Gastrocnemius medialis (tissue), 4 donors: ENCODE results near the gene POGK. TPM values are rescaled to one million over a fixed set of nuclear protein-coding genes. Genes with fewer than 3 reads are reported as not detected.

ENCODE experiments used
- ATAC-seq, 2 donors: fragments of 150-250 bp; one replicate each; pipeline ENCODE4 v1.9.1; 2016
- DNase-seq, 2 donors: peaks; one replicate each; pipeline ENCODE4 v3.0.0-alpha.2; 2019
- H3K27ac ChIP-seq, 4 donors: fragments of 200-600 bp; sonication (generic); 1 replicate in 1 of 4; 2 replicates in 3 of 4; pipeline ENCODE4 v1.5.1; 2016 to 2018; ENCODE audit warnings: mild to moderate bottlenecking in 2 of 4, moderate library complexity in 1 of 4
- H3K27me3 ChIP-seq, 3 donors: fragments of 200-600 bp; sonication (generic) in 2 of 3; 1 replicate in 1 of 3; 2 replicates in 2 of 3; pipeline versions ENCODE4 v1.5.1 to v1.6.0; 2016 to 2019; ENCODE audit warnings: mild to moderate bottlenecking in 1 of 3, moderate library complexity in 1 of 3
- H3K36me3 ChIP-seq, 2 donors: fragments of 200-600 bp; sonication (generic) in 1 of 2; one replicate each; pipeline ENCODE4 v1.5.1; 2017 to 2018
- H3K4me1 ChIP-seq, 2 donors: fragments of 200-600 bp; sonication (generic) in 1 of 2; one replicate each; pipeline ENCODE4 v1.5.1; 2016 to 2017; ENCODE audit warnings: mild to moderate bottlenecking in 2 of 2
- H3K4me3 ChIP-seq, 4 donors: fragments of 200-600 bp; sonication (generic) in 3 of 4; 1 replicate in 1 of 4; 2 replicates in 3 of 4; pipeline ENCODE4 v1.5.1; 2016 to 2019; ENCODE audit warnings: mild to moderate bottlenecking in 2 of 4
- H3K9me3 ChIP-seq, 3 donors: fragments of 200-600 bp; sonication (generic) in 2 of 3; 1 replicate in 1 of 3; 2 replicates in 2 of 3; pipeline ENCODE4 v1.5.1; 2016 to 2019
- POLR2A ChIP-seq, 2 donors: fragments of 450-650 bp; IDR thresholded peaks; one replicate each; pipeline ENCODE4 v1.6.1; 2017; ENCODE audit warnings: antibody characterized with exemption in 2 of 2, mild to moderate bottlenecking in 2 of 2, moderate library complexity in 2 of 2
- in situ Hi-C, 4 donors: fragments of 200-750 bp; cut with MboI; loops; one replicate each; pipeline versions ENCODE4 v1.15.0 to v1.8.0; 2017; ENCODE audit warnings: low sequenced_read_pairs in 4 of 4
- intact Hi-C: fragments of 100-400 bp; cut with DNase I; formaldehyde crosslinking; loops from one replicate; pipeline ENCODE4 v1.15.1; 2023; ENCODE audit warnings: low total_unique reads
- total RNA-seq, 4 donors: library from RNA; depleted of rRNA; stranded (reverse); fragments of >200 nt; gene quantifications; one replicate each; pipeline versions ENCODE4 v1.1.0 to v1.2.3, GENCODE V29; 2016
- TF ChIP-seq, protein P1 (sequence below), 5 experiments: fragments of 450-650 bp in 3 of 5; fragments of 200-600 bp in 2 of 5; sonication (generic) in 2 of 5; IDR thresholded peaks in 4 of 5; conservative IDR thresholded peaks in 1 of 5; 1 replicate in 4 of 5; 2 replicates in 1 of 5; pipeline ENCODE4 v1.5.1; 2016 to 2019; ENCODE audit warnings: antibody characterized with exemption in 5 of 5, mild to moderate bottlenecking in 3 of 5, moderate library complexity in 3 of 5

The POGK gene, protein sequence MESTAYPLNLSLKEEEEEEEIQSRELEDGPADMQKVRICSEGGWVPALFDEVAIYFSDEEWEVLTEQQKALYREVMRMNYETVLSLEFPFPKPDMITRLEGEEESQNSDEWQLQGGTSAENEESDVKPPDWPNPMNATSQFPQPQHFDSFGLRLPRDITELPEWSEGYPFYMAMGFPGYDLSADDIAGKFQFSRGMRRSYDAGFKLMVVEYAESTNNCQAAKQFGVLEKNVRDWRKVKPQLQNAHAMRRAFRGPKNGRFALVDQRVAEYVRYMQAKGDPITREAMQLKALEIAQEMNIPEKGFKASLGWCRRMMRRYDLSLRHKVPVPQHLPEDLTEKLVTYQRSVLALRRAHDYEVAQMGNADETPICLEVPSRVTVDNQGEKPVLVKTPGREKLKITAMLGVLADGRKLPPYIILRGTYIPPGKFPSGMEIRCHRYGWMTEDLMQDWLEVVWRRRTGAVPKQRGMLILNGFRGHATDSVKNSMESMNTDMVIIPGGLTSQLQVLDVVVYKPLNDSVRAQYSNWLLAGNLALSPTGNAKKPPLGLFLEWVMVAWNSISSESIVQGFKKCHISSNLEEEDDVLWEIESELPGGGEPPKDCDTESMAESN
- total RNA-seq, result 1 to 10 TPM; 6.6 to 9.6 (median 9.0) TPM

DNA sequence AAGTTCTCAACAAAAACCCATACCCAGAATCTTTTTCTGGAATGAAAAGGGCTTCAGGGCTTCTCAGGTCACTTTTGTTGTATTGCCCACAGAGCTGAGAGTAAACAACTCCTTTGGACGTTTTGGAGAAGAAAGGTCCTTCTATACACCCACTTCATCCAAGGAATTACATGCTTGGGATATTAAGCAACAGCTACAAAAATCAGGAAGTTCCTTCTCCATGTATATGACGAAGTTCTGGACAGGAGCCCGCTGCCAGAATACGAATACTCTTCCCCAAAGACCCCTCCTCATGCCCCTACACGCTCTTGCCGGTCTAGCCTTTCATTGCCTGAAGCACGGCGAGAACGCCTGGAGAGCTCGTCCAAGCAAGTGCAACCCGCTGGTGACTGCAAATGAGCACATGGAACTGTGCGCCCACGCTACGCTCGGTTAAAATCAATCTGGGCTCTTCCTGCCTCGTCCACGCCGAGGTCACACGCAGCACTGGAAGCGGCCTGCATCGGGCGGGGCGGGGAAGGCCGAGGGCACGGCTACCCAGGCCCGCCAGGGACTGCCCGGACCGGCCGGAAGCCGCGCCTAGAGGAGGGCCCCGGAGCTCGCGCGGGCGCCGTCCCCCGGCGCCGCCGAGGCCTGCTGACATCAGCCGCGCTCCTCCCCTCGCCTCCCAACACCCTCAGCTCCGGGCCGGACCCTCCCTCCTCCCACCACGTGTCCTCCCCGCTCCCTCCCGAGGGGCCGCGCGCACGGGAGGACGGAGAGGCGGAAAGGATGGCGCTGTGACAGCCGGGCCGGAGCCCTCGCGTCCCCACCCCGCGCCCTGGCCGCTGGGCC is at the start of gene POGK:
TSS of gene POGK (plus strand) at position 710 of the 834 bp plus-strand sequence. CDS start 1,482 bp downstream, outside the sequence.
- in situ Hi-C loops, result loop anchor here in 1 of 4 donors (5.0 kb wide), 1 partner anchor 33 kb away; no protein-coding TSS in a partner anchor
- Histone ChIP-seq H3K36me3 (peaks cover 0 to 30% of the 10 kb centered on the region in 2 donors), H3K27me3 (no peaks in the 10 kb centered on the region), H3K4me3 (peak within 1 kb of the TSS; percentile 63 to 84 (median 68)), H3K9me3 (no peaks in the 10 kb centered on the region), H3K27ac (peak within 1 kb of the TSS; percentile 83 to 99 (median 89)), H3K4me1 (peaks cover 49 to 50% of the 10 kb centered on the region in 2 donors)
- TF ChIP-seq, protein P1, sequence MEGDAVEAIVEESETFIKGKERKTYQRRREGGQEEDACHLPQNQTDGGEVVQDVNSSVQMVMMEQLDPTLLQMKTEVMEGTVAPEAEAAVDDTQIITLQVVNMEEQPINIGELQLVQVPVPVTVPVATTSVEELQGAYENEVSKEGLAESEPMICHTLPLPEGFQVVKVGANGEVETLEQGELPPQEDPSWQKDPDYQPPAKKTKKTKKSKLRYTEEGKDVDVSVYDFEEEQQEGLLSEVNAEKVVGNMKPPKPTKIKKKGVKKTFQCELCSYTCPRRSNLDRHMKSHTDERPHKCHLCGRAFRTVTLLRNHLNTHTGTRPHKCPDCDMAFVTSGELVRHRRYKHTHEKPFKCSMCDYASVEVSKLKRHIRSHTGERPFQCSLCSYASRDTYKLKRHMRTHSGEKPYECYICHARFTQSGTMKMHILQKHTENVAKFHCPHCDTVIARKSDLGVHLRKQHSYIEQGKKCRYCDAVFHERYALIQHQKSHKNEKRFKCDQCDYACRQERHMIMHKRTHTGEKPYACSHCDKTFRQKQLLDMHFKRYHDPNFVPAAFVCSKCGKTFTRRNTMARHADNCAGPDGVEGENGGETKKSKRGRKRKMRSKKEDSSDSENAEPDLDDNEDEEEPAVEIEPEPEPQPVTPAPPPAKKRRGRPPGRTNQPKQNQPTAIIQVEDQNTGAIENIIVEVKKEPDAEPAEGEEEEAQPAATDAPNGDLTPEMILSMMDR (IDR thresholded peaks at IDR 0.05 in 4 of 5, conservative IDR thresholded peaks at IDR 0.05 in 1 of 5), result no peak
- TF ChIP-seq POLR2A (IDR thresholded peaks at IDR 0.05), result peak; percentile 78 to 84
- ATAC-seq (peak; percentile 86 to 90), DNase-seq (peak; percentile 88 to 91)
- intact Hi-C loops, result loop anchor here (1.0 to 5.0 kb wide), 3 partner anchors 37 to 672 kb away; partner anchors contain the start of genes FAM78B and TADA1

DNA sequence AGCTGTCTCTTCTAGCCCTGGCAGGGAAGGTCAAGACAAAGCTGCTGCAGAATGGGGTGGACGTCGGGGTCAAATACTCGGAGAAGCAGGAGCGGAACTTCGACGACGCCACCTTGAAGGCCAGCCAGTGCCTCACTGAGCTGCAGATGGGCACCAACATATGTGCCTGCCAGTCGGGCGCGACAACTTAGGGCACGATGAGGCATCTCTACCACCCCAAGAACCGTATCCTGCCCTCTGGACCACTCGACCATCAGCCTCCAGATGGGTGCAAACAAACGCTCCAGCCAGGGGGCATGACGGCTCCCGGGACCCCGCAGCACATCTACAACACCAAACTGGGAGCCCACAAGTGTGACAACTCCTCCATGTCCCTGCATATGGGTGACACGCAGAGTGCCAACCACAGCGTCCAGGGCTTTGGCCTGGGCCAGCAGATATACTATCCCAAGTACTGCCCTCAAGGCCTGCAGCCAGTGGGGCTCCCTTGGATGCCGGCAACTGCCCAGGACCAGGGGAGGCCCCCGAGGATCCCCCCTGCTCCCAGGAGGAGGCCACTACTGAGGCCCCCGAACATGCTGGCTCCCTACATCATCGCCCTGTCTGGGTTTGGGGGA is 42.5 kb upstream of the POGK start:
- intact Hi-C loops, result no loop called here
- TF ChIP-seq, protein P1 (IDR thresholded peaks at IDR 0.05 in 4 of 5, conservative IDR thresholded peaks at IDR 0.05 in 1 of 5), result no peak
- TF ChIP-seq POLR2A (IDR thresholded peaks at IDR 0.05), result no peak
- in situ Hi-C loops, result no loop called here

DNA sequence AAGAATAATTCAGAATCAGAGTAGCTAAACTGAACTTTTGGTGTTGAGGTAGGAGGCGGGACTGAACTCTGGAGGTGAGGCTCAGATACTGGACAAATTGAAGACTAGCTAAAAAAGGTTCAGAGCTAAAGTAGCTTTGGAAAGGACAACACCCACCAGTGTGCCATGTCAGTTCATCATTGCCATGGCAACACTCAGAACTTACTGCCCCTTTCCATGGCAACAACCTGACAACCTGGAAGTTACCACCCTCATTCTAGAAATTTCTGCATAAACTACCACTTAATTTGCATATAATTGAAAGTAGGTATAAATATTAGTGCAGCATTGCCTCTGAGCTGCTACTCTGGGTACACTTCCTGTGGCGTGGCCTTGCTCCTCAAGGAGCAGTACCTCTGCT is 30.3 kb upstream of the POGK start:
- no peak for ATAC-seq
- Histone ChIP-seq H3K4me1 (no peaks in the 10 kb centered on the region), H3K4me3 (no peak overlapping the region), H3K36me3 (no peaks in the 10 kb centered on the region), H3K9me3 (no peaks in the 10 kb centered on the region), H3K27ac (no peak overlapping the region), H3K27me3 (no peaks in the 10 kb centered on the region)
- intact Hi-C loops (no loop called here), in situ Hi-C loops (no loop called here)
- TF ChIP-seq, protein P1 (IDR thresholded peaks at IDR 0.05 in 4 of 5, conservative IDR thresholded peaks at IDR 0.05 in 1 of 5), result no peak
- no peak for TF ChIP-seq POLR2A (IDR thresholded peaks at IDR 0.05)
- DNase-seq, result no peak

More for the DNA sequence above, 42.5 kb upstream of the POGK start:
- no peak for ATAC-seq
- Histone ChIP-seq H3K4me3 (no peak overlapping the region), H3K27ac (no peak overlapping the region), H3K27me3 (no peaks in the 10 kb centered on the region), H3K36me3 (no peaks in the 10 kb centered on the region), H3K9me3 (no peaks in the 10 kb centered on the region), H3K4me1 (no peaks in the 10 kb centered on the region)
- DNase-seq, result no peak

DNA sequence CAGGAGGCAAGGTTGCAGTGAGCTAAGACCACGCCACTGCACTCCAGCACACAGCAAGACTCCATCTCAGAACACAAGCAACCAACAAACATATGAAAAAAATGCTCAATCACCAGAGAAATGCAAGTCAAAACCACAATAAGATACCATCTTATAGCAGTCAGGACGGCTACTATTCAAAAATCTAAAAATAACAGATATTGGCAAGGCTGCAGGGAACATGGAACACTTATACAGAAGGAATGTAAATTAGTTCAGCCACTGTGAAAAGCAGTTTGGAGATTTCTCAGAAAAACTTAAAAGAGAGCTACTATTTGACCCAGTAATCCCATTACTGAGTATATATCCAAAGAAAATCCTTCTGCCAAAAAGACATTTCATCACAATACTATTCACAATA is 27.6 kb upstream of the POGK start:
- ATAC-seq, result no peak
- no peaks in the 10 kb centered on the region for H3K36me3 ChIP-seq
- H3K27me3 ChIP-seq, result no peaks in the 10 kb centered on the region
- no peaks in the 10 kb centered on the region for H3K9me3 ChIP-seq
- no peak overlapping the region for H3K4me3 ChIP-seq
- no peak overlapping the region for H3K27ac ChIP-seq
- in situ Hi-C loops, result no loop called here
- no peak for TF ChIP-seq POLR2A (IDR thresholded peaks at IDR 0.05)
- TF ChIP-seq, protein P1 (IDR thresholded peaks at IDR 0.05 in 4 of 5, conservative IDR thresholded peaks at IDR 0.05 in 1 of 5), result no peak
- DNase-seq, result no peak
- intact Hi-C loops, result no loop called here
- no peaks in the 10 kb centered on the region for H3K4me1 ChIP-seq
